Gastrocnemius medialis (tissue), 4 donors: ENCODE measurements around the gene RPA1.

Experiments used
- CTCF ChIP-seq, 5 experiments: fragments of 450-650 bp in 3 of 5; fragments of 200-600 bp in 2 of 5; sonication (generic) in 2 of 5; IDR thresholded peaks in 4 of 5; conservative IDR thresholded peaks in 1 of 5; 1 replicate in 4 of 5; 2 replicates in 1 of 5; pipeline ENCODE4 v1.5.1; 2016 to 2019; ENCODE audit warnings: antibody characterized with exemption in 5 of 5, mild to moderate bottlenecking in 3 of 5, moderate library complexity in 3 of 5
- POLR2A ChIP-seq, 2 donors: fragments of 450-650 bp; IDR thresholded peaks; one replicate each; pipeline ENCODE4 v1.6.1; 2017; ENCODE audit warnings: antibody characterized with exemption in 2 of 2, mild to moderate bottlenecking in 2 of 2, moderate library complexity in 2 of 2

GRCh38 chr17:1830288-1830687 lies 483 bp downstream of the RPA1 start:
- TF ChIP-seq CTCF (IDR thresholded peaks at IDR 0.05 in 4 of 5, conservative IDR thresholded peaks at IDR 0.05 in 1 of 5): no peak
- no peak for TF ChIP-seq POLR2A (IDR thresholded peaks at IDR 0.05)
